Left lung (tissue), 10 donors: ENCODE data around the gene GPATCH8. TPM values are rescaled to one million over a fixed set of nuclear protein-coding genes. Genes with fewer than 3 reads are reported as not detected.

Experiments used
- ATAC-seq: fragments of 200-7000 bp; cut with Tn5 transposase; one replicate; pipeline ENCODE4 v1.9.1; 2020; ENCODE audit warnings: moderate library complexity
- DNase-seq, 4 donors: peaks; one replicate each; pipeline ENCODE4 v3.0.0-alpha.2; 2013 to 2020
- H3K27ac ChIP-seq, 2 donors: fragments of 200-600 bp; sonication (generic) in 1 of 2; one replicate each; pipeline versions ENCODE4 v1.5.0 to v1.8.0; 2020 to 2021
- H3K27me3 ChIP-seq, 2 donors: fragments of 200-600 bp; sonication (generic) in 1 of 2; one replicate each; pipeline versions ENCODE4 v1.5.0 to v1.8.0; 2020 to 2021
- H3K36me3 ChIP-seq, 2 donors: fragments of 200-600 bp; sonication (generic) in 1 of 2; one replicate each; pipeline versions ENCODE4 v1.5.0 to v1.8.0; 2020 to 2021
- H3K4me1 ChIP-seq, 2 donors: fragments of 200-600 bp; one replicate each; pipeline ENCODE4 v1.8.0; 2021
- H3K4me3 ChIP-seq, 2 donors: fragments of 200-600 bp; sonication (generic) in 1 of 2; one replicate each; pipeline versions ENCODE4 v1.5.0 to v1.8.0; 2020 to 2021; ENCODE audit warnings: mild to moderate bottlenecking in 1 of 2
- H3K9me3 ChIP-seq, 2 donors: fragments of 200-600 bp; sonication (generic) in 1 of 2; one replicate each; pipeline versions ENCODE4 v1.5.0 to v1.8.0; 2020 to 2021
- intact Hi-C, 2 donors: fragments of 100-400 bp; cut with DNase I; formaldehyde crosslinking; loops; one replicate each; pipeline versions ENCODE4 v1.11.2 to v1.14.2; 2022
- polyA plus RNA-seq, 6 donors: library from polyadenylated mRNA; unstranded; fragments of 120-200 nt; gene quantifications; one replicate each; pipeline ENCODE4 v1.2.1, GENCODE V29; 2013; ENCODE audit not compliant: insufficient read length in 6 of 6
- total RNA-seq, 2 donors: library from RNA; stranded (reverse); fragmentation: NEBNext Ultra II Directional; extraction: Animal tissue kit (Norgen Biotek cat#: 25700); gene quantifications; one replicate each; pipeline ENCODE4 v1.2.1, GENCODE V29; 2021
- TF ChIP-seq, protein P1 (sequence below), 2 donors: fragments of 200-600 bp; sonication (generic) in 1 of 2; IDR thresholded peaks; one replicate each; pipeline versions ENCODE4 v1.5.0 to v1.8.0; 2021; ENCODE audit warnings: antibody characterized with exemption in 2 of 2
- donor health status: DM: no; HTN: yes; CAD: no.
- donor health status: DM: no; HTN: no; CAD: no.

The GPATCH8 gene
- total and polyA plus RNA-seq, 8 donors: 29.8 to 57.5 (median 52.9) TPM

DNA sequence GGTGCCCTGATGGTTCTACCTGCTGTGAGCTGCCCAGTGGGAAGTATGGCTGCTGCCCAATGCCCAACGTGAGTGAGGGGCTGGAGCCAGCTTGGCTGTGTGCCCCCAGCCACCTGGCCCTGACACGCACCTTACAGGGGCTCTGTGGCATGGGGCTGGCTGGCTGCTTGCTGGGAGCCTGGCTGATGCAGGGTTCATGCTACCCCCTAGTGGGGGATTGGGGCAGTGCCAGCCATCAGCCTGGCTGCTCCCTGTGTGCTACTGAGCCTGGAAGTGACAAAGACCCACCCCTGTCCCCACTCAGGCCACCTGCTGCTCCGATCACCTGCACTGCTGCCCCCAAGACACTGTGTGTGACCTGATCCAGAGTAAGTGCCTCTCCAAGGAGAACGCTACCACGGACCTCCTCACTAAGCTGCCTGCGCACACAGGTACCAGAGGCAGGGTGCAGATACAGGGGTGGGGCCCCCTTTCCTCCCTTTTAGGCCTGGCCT is 152.4 kb downstream of the GPATCH8 start:
- no peak overlapping the region for H3K4me3 ChIP-seq
- no peak overlapping the region for H3K27ac ChIP-seq
- peaks cover 3 to 52% of the 10 kb centered on the region in 2 donors for H3K36me3 ChIP-seq
- H3K9me3 ChIP-seq: no peaks in the 10 kb centered on the region
- TF ChIP-seq, protein P1, sequence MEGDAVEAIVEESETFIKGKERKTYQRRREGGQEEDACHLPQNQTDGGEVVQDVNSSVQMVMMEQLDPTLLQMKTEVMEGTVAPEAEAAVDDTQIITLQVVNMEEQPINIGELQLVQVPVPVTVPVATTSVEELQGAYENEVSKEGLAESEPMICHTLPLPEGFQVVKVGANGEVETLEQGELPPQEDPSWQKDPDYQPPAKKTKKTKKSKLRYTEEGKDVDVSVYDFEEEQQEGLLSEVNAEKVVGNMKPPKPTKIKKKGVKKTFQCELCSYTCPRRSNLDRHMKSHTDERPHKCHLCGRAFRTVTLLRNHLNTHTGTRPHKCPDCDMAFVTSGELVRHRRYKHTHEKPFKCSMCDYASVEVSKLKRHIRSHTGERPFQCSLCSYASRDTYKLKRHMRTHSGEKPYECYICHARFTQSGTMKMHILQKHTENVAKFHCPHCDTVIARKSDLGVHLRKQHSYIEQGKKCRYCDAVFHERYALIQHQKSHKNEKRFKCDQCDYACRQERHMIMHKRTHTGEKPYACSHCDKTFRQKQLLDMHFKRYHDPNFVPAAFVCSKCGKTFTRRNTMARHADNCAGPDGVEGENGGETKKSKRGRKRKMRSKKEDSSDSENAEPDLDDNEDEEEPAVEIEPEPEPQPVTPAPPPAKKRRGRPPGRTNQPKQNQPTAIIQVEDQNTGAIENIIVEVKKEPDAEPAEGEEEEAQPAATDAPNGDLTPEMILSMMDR (IDR thresholded peaks at IDR 0.05): peak; percentile 67 to 93
- ATAC-seq: peak; percentile 69
- peaks cover 0 to 13% of the 10 kb centered on the region in 2 donors for H3K27me3 ChIP-seq
- peaks cover 6 to 52% of the 10 kb centered on the region in 2 donors for H3K4me1 ChIP-seq
- DNase-seq: peak in 2 of 4 donors; percentile 63 to 89
- intact Hi-C loops: no loop called here

DNA sequence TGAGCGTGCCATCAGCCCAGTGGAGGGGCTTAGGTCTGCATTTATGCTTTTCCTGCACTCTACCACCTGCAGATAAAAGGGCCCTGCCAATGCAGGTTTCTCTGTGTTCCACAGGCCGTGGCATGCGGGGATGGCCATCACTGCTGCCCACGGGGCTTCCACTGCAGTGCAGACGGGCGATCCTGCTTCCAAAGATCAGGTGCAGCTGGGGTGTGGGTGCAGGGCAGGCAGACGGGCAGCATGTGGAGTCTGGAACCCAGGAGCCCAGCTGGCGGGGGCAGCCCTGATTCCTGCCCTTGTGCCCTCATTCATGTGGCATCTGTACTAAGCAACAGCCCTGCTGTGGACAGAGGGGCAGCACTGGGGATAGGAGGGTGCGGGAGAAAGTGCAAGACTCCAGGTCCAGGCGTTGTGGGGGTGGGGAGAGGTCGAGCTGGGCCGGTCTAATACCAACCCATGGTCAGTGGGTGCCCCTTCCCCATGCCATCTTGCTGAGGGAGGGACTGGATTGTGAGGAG is 153.6 kb downstream of the GPATCH8 start:
- TF ChIP-seq, protein P1 (IDR thresholded peaks at IDR 0.05): no peak
- DNase-seq (no peak), ATAC-seq (no peak)
- intact Hi-C loops: no loop called here
- no peaks in the 10 kb centered on the region for H3K9me3 ChIP-seq
- H3K36me3 ChIP-seq: peaks cover 3 to 52% of the 10 kb centered on the region in 2 donors
- peaks cover 6 to 55% of the 10 kb centered on the region in 2 donors for H3K4me1 ChIP-seq
- peaks cover 0 to 2% of the 10 kb centered on the region in 2 donors for H3K27me3 ChIP-seq
- no peak overlapping the region for H3K4me3 ChIP-seq
- no peak overlapping the region for H3K27ac ChIP-seq

DNA sequence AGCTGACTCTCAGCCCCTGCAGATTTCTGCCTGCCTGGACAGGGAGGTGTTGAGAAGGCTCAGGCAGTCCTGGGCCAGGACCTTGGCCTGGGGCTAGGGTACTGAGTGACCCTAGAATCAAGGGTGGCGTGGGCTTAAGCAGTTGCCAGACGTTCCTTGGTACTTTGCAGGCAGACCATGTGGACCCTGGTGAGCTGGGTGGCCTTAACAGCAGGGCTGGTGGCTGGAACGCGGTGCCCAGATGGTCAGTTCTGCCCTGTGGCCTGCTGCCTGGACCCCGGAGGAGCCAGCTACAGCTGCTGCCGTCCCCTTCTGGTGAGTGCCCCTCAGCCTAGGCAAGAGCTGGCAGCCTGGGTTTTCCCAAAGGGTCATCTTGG is 154.2 kb downstream of the GPATCH8 start:
- DNase-seq: no peak
- H3K27me3 ChIP-seq: no peaks in the 10 kb centered on the region
- TF ChIP-seq, protein P1 (IDR thresholded peaks at IDR 0.05): no peak
- intact Hi-C loops: no loop called here
- peaks cover 6 to 62% of the 10 kb centered on the region in 2 donors for H3K4me1 ChIP-seq
- no peaks in the 10 kb centered on the region for H3K9me3 ChIP-seq
- peaks cover 3 to 52% of the 10 kb centered on the region in 2 donors for H3K36me3 ChIP-seq
- no peak for ATAC-seq
- H3K4me3 ChIP-seq: no peak overlapping the region
- no peak overlapping the region for H3K27ac ChIP-seq

DNA sequence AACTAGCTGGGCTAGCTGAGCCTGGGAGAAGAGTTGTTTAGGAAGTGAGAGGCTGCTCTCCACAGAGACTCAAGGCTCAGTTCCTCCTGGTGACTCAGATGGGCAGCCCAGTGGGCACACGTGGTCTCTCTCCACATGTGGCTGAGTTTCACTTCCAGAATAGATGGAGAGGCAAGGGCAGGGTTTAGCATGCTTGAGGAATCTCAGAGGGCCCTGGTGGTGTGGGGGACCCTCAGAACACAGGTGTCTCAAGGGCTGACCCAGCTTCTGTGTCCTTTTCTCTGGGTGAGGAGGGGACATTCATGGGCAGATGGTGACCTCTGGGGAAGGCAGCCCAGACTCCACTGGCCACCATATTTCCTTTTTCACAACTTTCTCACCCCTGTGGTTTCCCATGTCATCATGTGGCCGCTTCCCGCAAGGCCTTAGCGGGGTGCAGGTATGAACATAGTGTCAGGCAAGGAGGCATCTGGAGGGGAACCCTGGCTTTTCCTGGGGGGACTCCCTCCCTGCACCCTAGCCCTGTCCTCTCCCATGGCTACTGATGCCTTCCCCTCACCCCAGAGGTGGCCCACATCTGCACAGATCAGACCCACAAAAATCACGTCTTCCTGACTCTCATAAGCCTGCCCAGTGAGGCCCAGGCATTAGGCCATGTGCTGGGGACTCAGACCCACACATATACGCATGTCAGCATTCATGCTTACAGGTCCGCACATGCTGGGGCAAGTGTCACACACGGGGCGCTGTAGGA is 154.8 kb downstream of the GPATCH8 start:
- DNase-seq: peak in 2 of 4 donors; percentile 76 to 83
- peak; percentile 6 for ATAC-seq
- Histone ChIP-seq H3K27me3 (no peaks in the 10 kb centered on the region), H3K4me1 (peaks cover 6 to 65% of the 10 kb centered on the region in 2 donors), H3K27ac (peak overlapping the region in 1 of 2 donors; percentile 98), H3K4me3 (peak overlapping the region in 1 of 2 donors; percentile 78), H3K36me3 (peaks cover 3 to 51% of the 10 kb centered on the region in 2 donors), H3K9me3 (no peaks in the 10 kb centered on the region)
- intact Hi-C loops: no loop called here
- TF ChIP-seq, protein P1 (IDR thresholded peaks at IDR 0.05): no peak

Other genes starting within 250 kb of the GPATCH8 start
- 1 to 10 TPM in 1 of 2 donors, under 1 TPM in 1; 0.58 to 1.4 TPM for gene SLC4A1, start 235.3 kb downstream of the GPATCH8 start, total RNA-seq
- 10 to 100 TPM in 4 of 6 donors, 1 to 10 TPM in 2; 6.9 to 22.7 (median 14.2) TPM for gene SLC4A1, start 235.3 kb downstream of the GPATCH8 start, polyA plus RNA-seq
- under 1 TPM; 0.08 to 0.38 TPM for gene RUNDC3A, start 194.8 kb downstream of the GPATCH8 start, total RNA-seq
- gene RUNDC3A, start 194.8 kb downstream of the GPATCH8 start, polyA plus RNA-seq: 1 to 10 TPM; 1.8 to 6.3 (median 2.4) TPM
- 100 to 1,000 TPM; 120 to 121 TPM for gene SLC25A39, start 178.6 kb downstream of the GPATCH8 start, total RNA-seq
- 10 to 100 TPM; 55.5 to 97.5 (median 85.9) TPM for gene SLC25A39, start 178.6 kb downstream of the GPATCH8 start, polyA plus RNA-seq
- gene GRN, start 158.1 kb downstream of the GPATCH8 start, total RNA-seq: 100 to 1,000 TPM; 563 to 616 TPM
- 100 to 1,000 TPM; 199 to 261 (median 226) TPM for gene GRN, start 158.1 kb downstream of the GPATCH8 start, polyA plus RNA-seq
- 1 to 10 TPM; 1.4 to 4.3 TPM for gene FAM171A2, start 139.6 kb downstream of the GPATCH8 start, total RNA-seq
- gene FAM171A2, start 139.6 kb downstream of the GPATCH8 start, polyA plus RNA-seq: 10 to 100 TPM; 24.0 to 34.0 (median 31.7) TPM
- gene ITGA2B, start 113.8 kb downstream of the GPATCH8 start, total RNA-seq: 1 to 10 TPM; 3.2 to 6.7 TPM
- 1 to 10 TPM; 7.4 to 10.0 (median 8.6) TPM for gene ITGA2B, start 113.8 kb downstream of the GPATCH8 start, polyA plus RNA-seq
- gene FZD2, start 54.1 kb upstream of the GPATCH8 start, total RNA-seq: 10 to 100 TPM in 1 of 2 donors, 1 to 10 TPM in 1; 9.8 to 12.1 TPM
- 10 to 100 TPM; 22.5 to 36.7 (median 29.0) TPM for gene FZD2, start 54.1 kb upstream of the GPATCH8 start, polyA plus RNA-seq
- not detected for gene MEIOC, start 153.1 kb upstream of the GPATCH8 start, total RNA-seq
- 1 to 10 TPM in 5 of 6 donors, under 1 TPM in 1; 0.91 to 1.6 (median 1.2) TPM for gene MEIOC, start 153.1 kb upstream of the GPATCH8 start, polyA plus RNA-seq
- gene CCDC43, start 186.4 kb upstream of the GPATCH8 start, total RNA-seq: 10 to 100 TPM; 20.3 to 22.0 TPM
- gene CCDC43, start 186.4 kb upstream of the GPATCH8 start, polyA plus RNA-seq: 10 to 100 TPM; 26.7 to 33.2 (median 32.0) TPM
- gene DBF4B, start 205.3 kb upstream of the GPATCH8 start, total RNA-seq: 1 to 10 TPM; 5.6 to 5.7 TPM
- 10 to 100 TPM; 13.9 to 18.8 (median 17.5) TPM for gene DBF4B, start 205.3 kb upstream of the GPATCH8 start, polyA plus RNA-seq